Psoas muscle (tissue), 8 donors: ENCODE measurements around the gene NFATC1. TPM values are rescaled to one million over a fixed set of nuclear protein-coding genes. Genes with fewer than 3 reads are reported as not detected.

Experiments
- ATAC-seq, 4 donors: fragments of 200-7000 bp; cut with Tn5 transposase; one replicate each; pipeline ENCODE4 v1.9.1; 2020; ENCODE audit warnings: moderate library complexity in 3 of 4, mild to moderate bottlenecking in 2 of 4
- DNase-seq, 2 donors: peaks; one replicate each; pipeline ENCODE4 v3.0.0-alpha.2; 2020
- H3K27ac ChIP-seq: fragments of 200-600 bp; one replicate; pipeline ENCODE4 v1.8.0; 2022
- H3K27me3 ChIP-seq, 3 donors: fragments of 200-600 bp in 1 of 3; one replicate each; pipeline versions ENCODE4 v1.6.1 to v1.8.0; 2013 to 2022; ENCODE audit warnings: low read length in 2 of 3, mild to moderate bottlenecking in 2 of 3, moderate library complexity in 1 of 3; ENCODE audit not compliant: insufficient read depth in 3 of 3
- H3K36me3 ChIP-seq, 2 donors: fragments of 200-600 bp in 1 of 2; one replicate each; pipeline versions ENCODE4 v1.6.1 to v1.8.0; 2013 to 2022; ENCODE audit warnings: low read depth in 1 of 2, mild to moderate bottlenecking in 1 of 2, moderate library complexity in 1 of 2; ENCODE audit not compliant: insufficient read depth in 1 of 2
- H3K4me1 ChIP-seq: fragments of 200-600 bp; one replicate; pipeline ENCODE4 v1.8.0; 2022
- H3K4me3 ChIP-seq: fragments of 200-600 bp; one replicate; pipeline ENCODE4 v1.8.0; 2022; ENCODE audit warnings: mild to moderate bottlenecking
- H3K9me3 ChIP-seq: fragments of 200-600 bp; one replicate; pipeline ENCODE4 v1.8.0; 2022
- CTCF ChIP-seq: fragments of 200-600 bp; IDR thresholded peaks from one replicate; pipeline ENCODE4 v1.8.0; 2022; ENCODE audit warnings: antibody characterized with exemption
- WGBS, 3 donors: extraction: QIAGEN DNeasy Blood & Tissue Kit; methylation state at CpG; one replicate each; pipeline versions ENCODE4 v1.1.6 to v1.1.7; 2013; 5-methylcytosine and 5-hydroxymethylcytosine counted together
- intact Hi-C, 2 donors: fragments of 100-400 bp; cut with DNase I; formaldehyde crosslinking; loops; one replicate each; pipeline versions ENCODE4 v1.11.0 to v1.14.2; 2022
- polyA plus RNA-seq, 3 donors: library from polyadenylated mRNA; stranded (reverse); fragments of 200-250 nt; gene quantifications; one replicate each; pipeline ENCODE4 v1.2.3, GENCODE V29; 2013
- total RNA-seq, 4 donors: library from RNA; stranded (reverse); fragmentation: NEBNext Ultra II Directional in 2 of 4; extraction: Animal tissue kit (Norgen Biotek cat#: 25700) in 2 of 4; gene quantifications; one replicate each; pipeline versions ENCODE4 v1.2.1 to v1.2.4, GENCODE V29; 2021 to 2023
- donor health status: healthy with polysubstance abuse.
- donor health status: DM: no; HTN: no; CAD: no; lungs with moderate emphysema.
- donor health status: Bipolar disorder and iron deficiency.
- donor health status: healthy.
- donor health status: DM: yes; HTN: yes; CAD: no.
- donor health status: DM: no; HTN: no; CAD: no.
- donor health status: DM: no; HTN: no; CAD: no.
- donor health status: DM: yes; HTN: yes; CAD: no.

The NFATC1 gene
- total and polyA plus RNA-seq, 7 donors = 3.0 to 28.7 (median 21.0) TPM

DNA sequence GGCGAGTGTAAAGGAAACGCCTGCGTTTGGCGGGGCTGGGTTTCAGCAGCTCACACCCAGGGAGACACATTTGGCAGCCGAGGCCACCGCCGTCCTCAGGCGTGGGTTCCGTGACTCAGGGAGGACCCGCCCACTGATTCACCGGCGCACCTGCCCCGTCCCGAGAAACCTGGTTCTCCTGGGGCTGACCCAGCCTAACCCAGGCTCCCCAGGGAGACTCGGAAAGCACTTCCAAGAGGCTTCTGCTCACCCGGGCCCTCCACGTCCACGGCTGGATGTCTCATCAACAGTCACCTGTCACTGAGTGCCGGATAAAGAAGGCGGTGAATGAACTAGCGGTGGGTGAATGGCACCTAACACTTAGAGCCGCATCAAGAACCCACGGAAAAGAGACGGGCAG lies 157.4 kb downstream of the NFATC1 start:
- peaks cover 0 to under 1% (median 0%) of the 10 kb centered on the region in 3 donors for H3K27me3 ChIP-seq
- no peaks in the 10 kb centered on the region for H3K4me1 ChIP-seq
- H3K4me3 ChIP-seq = no peak overlapping the region
- H3K9me3 ChIP-seq = no peaks in the 10 kb centered on the region
- no peak for TF ChIP-seq CTCF
- DNase-seq (peak in 1 of 2 donors; percentile 36), ATAC-seq (no peak)
- no peaks in the 10 kb centered on the region for H3K36me3 ChIP-seq
- intact Hi-C loops = no loop called here
- 80 to 88% (median 82%) methylated on average over 24 of the region's 24 CpGs for WGBS, 3 donors
- no peak overlapping the region for H3K27ac ChIP-seq

GRCh38 chr18:79553696-79554095 lies 158.0 kb downstream of the NFATC1 start:
- Histone ChIP-seq H3K9me3 (no peaks in the 10 kb centered on the region), H3K36me3 (no peaks in the 10 kb centered on the region), H3K4me1 (no peaks in the 10 kb centered on the region), H3K27me3 (peaks cover 0 to 2% (median 0%) of the 10 kb centered on the region in 3 donors), H3K4me3 (no peak overlapping the region), H3K27ac (no peak overlapping the region)
- intact Hi-C loops = no loop called here
- no peak for TF ChIP-seq CTCF
- ATAC-seq (no peak), DNase-seq (peak in 1 of 2 donors; percentile 29)
- WGBS, 3 donors = 87 to 90% (median 89%) methylated on average over 25 of the region's 25 CpGs

GRCh38 chr18:79554321-79554720 lies 158.6 kb downstream of the NFATC1 start:
- no peak for TF ChIP-seq CTCF
- 94 to 96% (median 95%) methylated on average over 13 of the region's 13 CpGs for WGBS, 3 donors
- H3K4me3 ChIP-seq = no peak overlapping the region
- no peak for ATAC-seq
- DNase-seq = peak in 1 of 2 donors; percentile 35
- peaks cover 0 to 5% (median 0%) of the 10 kb centered on the region in 3 donors for H3K27me3 ChIP-seq
- H3K36me3 ChIP-seq = no peaks in the 10 kb centered on the region
- H3K27ac ChIP-seq = no peak overlapping the region
- no peaks in the 10 kb centered on the region for H3K9me3 ChIP-seq
- H3K4me1 ChIP-seq = no peaks in the 10 kb centered on the region
- intact Hi-C loops = no loop called here

DNA sequence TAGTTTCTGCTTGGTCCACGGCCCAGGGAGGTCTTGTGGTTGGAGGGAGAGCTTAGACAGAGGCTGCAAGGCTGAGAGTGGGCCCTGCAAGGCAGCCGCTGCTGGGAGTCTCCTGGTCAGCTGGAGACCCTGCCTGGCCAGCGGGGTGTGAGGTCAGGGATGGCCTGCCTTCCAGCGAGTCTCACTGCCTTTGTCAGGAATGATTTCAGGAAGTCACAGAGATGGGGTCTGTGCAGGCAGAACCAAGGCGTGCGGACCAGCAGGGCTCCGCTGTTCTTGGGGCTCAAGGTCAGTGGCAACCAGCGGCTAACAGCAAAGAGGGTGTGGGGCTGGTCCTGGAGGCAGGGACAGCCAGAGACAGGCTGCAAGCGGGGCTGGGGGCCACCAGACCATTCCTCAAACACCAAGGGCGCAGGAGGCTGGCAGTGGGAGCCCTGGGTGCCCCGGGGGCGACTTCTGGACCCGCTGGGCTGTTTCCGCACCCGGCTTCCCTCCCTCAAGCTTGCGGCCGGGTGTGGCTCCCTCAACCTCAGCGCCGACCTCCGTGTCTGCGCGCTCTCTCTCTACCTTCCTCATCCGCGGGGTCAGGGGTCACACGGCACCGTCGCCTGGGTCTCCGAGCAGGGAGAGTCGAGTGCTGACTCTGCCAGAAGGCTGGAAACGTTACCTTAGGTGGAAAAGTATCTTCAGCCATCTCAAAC lies 159.4 kb downstream of the NFATC1 start:
- 85 to 90% (median 89%) methylated on average over 26 to 30 of the region's 30 CpGs for WGBS, 3 donors
- DNase-seq (no peak), ATAC-seq (no peak)
- Histone ChIP-seq H3K9me3 (no peaks in the 10 kb centered on the region), H3K4me3 (no peak overlapping the region), H3K36me3 (no peaks in the 10 kb centered on the region), H3K27me3 (peaks cover 0 to 5% (median 0%) of the 10 kb centered on the region in 3 donors), H3K27ac (no peak overlapping the region), H3K4me1 (no peaks in the 10 kb centered on the region)
- TF ChIP-seq CTCF = no peak
- intact Hi-C loops = no loop called here

DNA sequence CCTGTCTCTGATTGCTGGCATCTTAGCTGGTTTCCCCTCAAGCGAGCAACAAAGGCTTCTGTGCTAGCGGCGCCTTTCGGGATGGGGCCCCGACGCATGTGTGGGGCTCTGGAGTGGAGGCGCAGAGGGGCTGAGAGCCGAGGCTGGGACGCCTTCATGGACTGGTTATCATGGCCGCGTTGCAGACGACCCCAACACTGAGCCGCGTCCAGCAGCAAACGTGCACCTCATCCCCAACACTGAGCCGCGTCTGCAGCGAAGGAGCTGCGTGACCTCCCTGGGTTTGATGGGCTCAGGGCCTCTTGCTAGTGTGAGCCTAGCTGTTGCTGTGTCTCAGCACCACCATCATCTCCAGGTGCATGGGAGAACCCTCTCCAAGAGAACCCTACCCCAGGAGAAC lies 160.2 kb downstream of the NFATC1 start:
- Histone ChIP-seq H3K9me3 (no peaks in the 10 kb centered on the region), H3K4me3 (no peak overlapping the region), H3K4me1 (no peaks in the 10 kb centered on the region), H3K27me3 (peaks cover 0 to 5% (median 0%) of the 10 kb centered on the region in 3 donors), H3K36me3 (no peaks in the 10 kb centered on the region), H3K27ac (no peak overlapping the region)
- WGBS, 3 donors = 93 to 96% (median 95%) methylated on average over 19 of the region's 19 CpGs
- intact Hi-C loops = no loop called here
- ATAC-seq (no peak), DNase-seq (no peak)
- no peak for TF ChIP-seq CTCF
